Lung (tissue), 12 donors: Measurements from ENCODE around the gene MIS18A. TPM values are rescaled to one million over a fixed set of nuclear protein-coding genes. Genes with fewer than 3 reads are reported as not detected.

ENCODE experiments used
- ATAC-seq: fragments of 200-7000 bp; cut with Tn5 transposase; one replicate; pipeline ENCODE4 v1.9.1; 2020; ENCODE audit warnings: moderate number of reproducible peaks; ENCODE audit not compliant: insufficient read depth, low FRiP score
- DNase-seq, 3 donors: peaks; one replicate each; pipeline ENCODE4 v3.0.0-alpha.2; 2013 to 2017
- H3K27ac ChIP-seq, 2 donors: one replicate each; pipeline ENCODE4 v1.5.1; 2013; ENCODE audit warnings: mild to moderate bottlenecking in 2 of 2, moderate library complexity in 2 of 2, control low read depth in 1 of 2, inconsistent platforms in 1 of 2, low read depth in 1 of 2, low read length in 1 of 2
- H3K27me3 ChIP-seq, 3 donors: one replicate each; pipeline ENCODE4 v1.5.1; 2013; ENCODE audit warnings: low read length in 2 of 3; ENCODE audit not compliant: control insufficient read depth in 3 of 3, insufficient read depth in 3 of 3
- H3K36me3 ChIP-seq, 4 donors: one replicate each; pipeline ENCODE4 v1.5.1; 2013; ENCODE audit warnings: low read length in 4 of 4, mild to moderate bottlenecking in 1 of 4, moderate library complexity in 1 of 4; ENCODE audit not compliant: control insufficient read depth in 4 of 4, insufficient read depth in 4 of 4
- H3K4me1 ChIP-seq, 5 donors: one replicate each; pipeline ENCODE4 v1.5.1; 2013; ENCODE audit warnings: low read length in 5 of 5, mild to moderate bottlenecking in 2 of 5, moderate library complexity in 1 of 5; ENCODE audit not compliant: control insufficient read depth in 5 of 5, insufficient read depth in 5 of 5
- H3K4me3 ChIP-seq: one replicate; pipeline ENCODE4 v1.5.1; 2013; ENCODE audit warnings: mild to moderate bottlenecking, control low read depth, moderate library complexity
- H3K9ac ChIP-seq, 2 donors: one replicate each; pipeline ENCODE4 v1.5.1; 2013; ENCODE audit warnings: low read length in 2 of 2, control low read depth in 1 of 2; ENCODE audit not compliant: insufficient read depth in 1 of 2
- H3K9me3 ChIP-seq, 4 donors: one replicate each; pipeline ENCODE4 v1.5.1; 2013; ENCODE audit warnings: low read length in 3 of 4, mild to moderate bottlenecking in 1 of 4, moderate library complexity in 1 of 4; ENCODE audit not compliant: control insufficient read depth in 4 of 4, insufficient read depth in 3 of 4
- CTCF ChIP-seq: IDR thresholded peaks from 2 replicates; pipeline ENCODE4 v1.5.1; 2012; ENCODE audit warnings: mild to moderate bottlenecking; ENCODE audit errors: control extremely low read depth, extremely low read depth
- whole genome bisulfite sequencing, 2 donors: extraction: QIAGEN DNeasy Blood & Tissue Kit; methylation state at CpG; one replicate each; pipeline ENCODE4 v1.1.7; 2013; 5-methylcytosine and 5-hydroxymethylcytosine counted together
- polyA plus RNA-seq, 2 donors: library from polyadenylated mRNA; stranded (reverse); fragments of 200-250 nt; gene quantifications; one replicate each; pipeline ENCODE4 v1.2.1, GENCODE V29; 2013
- total RNA-seq, 2 donors: library from RNA; depleted of rRNA in 1 of 2; stranded (reverse); fragments of >200 nt in 1 of 2; gene quantifications; one replicate each; pipeline ENCODE4 v1.2.1, GENCODE V29; 2014 to 2021
- donor health status: control.
- donor health status: control.
- donor health status: Bipolar disorder and iron deficiency.
- donor health status: healthy.
- donor health status: DM: yes; HTN: yes; CAD: no.

The MIS18A gene
- total and polyA plus RNA-seq, 4 donors: 5.0 to 8.5 (median 6.1) TPM

GRCh38 chr21:32320059-32320458, 41.2 kb upstream of the MIS18A start:
- 90 to 94% methylated on average over 6 of the region's 6 CpGs for WGBS, 2 donors
- Histone ChIP-seq H3K4me3 (no peak overlapping the region), H3K9me3 (no peaks in the 10 kb centered on the region), H3K27me3 (no peaks in the 10 kb centered on the region), H3K36me3 (peaks cover 40 to 73% (median 56%) of the 10 kb centered on the region in 4 donors), H3K27ac (no peak overlapping the region), H3K9ac (no peak overlapping the region), H3K4me1 (no peaks in the 10 kb centered on the region)
- ATAC-seq (no peak), DNase-seq (no peak)
- no peak for TF ChIP-seq CTCF

- H3K27ac ChIP-seq: no peak overlapping the region
- H3K4me3 ChIP-seq: no peak overlapping the region
- H3K9ac ChIP-seq: no peak overlapping the region
- WGBS, 2 donors: 93 to 97% methylated on average over 7 of the region's 7 CpGs
- peaks cover 30 to 71% (median 51%) of the 10 kb centered on the region in 4 donors for H3K36me3 ChIP-seq
- no peaks in the 10 kb centered on the region for H3K4me1 ChIP-seq
- H3K9me3 ChIP-seq: no peaks in the 10 kb centered on the region
- no peak for ATAC-seq
- DNase-seq: no peak
- no peak for TF ChIP-seq CTCF
- H3K27me3 ChIP-seq: no peaks in the 10 kb centered on the region
Observed at GRCh38 chr21:32319012-32319411, 40.2 kb upstream of the MIS18A start.

GRCh38 chr21:32317726-32318125, 38.9 kb upstream of the MIS18A start:
- no peak for TF ChIP-seq CTCF

More at GRCh38 chr21:32317726-32318125, 38.9 kb upstream of the MIS18A start:
- H3K9me3 ChIP-seq: no peaks in the 10 kb centered on the region
- H3K4me1 ChIP-seq: no peaks in the 10 kb centered on the region
- DNase-seq (no peak), ATAC-seq (no peak)
- WGBS, 2 donors: 84 to 87% methylated on average over 9 of the region's 9 CpGs
- H3K4me3 ChIP-seq: no peak overlapping the region
- H3K27ac ChIP-seq: no peak overlapping the region
- no peaks in the 10 kb centered on the region for H3K27me3 ChIP-seq
- peaks cover 22 to 64% (median 41%) of the 10 kb centered on the region in 4 donors for H3K36me3 ChIP-seq
- no peak overlapping the region for H3K9ac ChIP-seq
